HG02759 (cell line): ENCODE results near the gene RRAD.

Source experiments
- ATAC-seq: cut with Tn5 transposase; IDR thresholded peaks from one replicate; pipeline ENCODE4 v1.9.1; 2021; ENCODE audit warnings: mild to moderate bottlenecking, moderate library complexity; ENCODE audit not compliant: unreplicated experiment

Gene RRAD

DNA sequence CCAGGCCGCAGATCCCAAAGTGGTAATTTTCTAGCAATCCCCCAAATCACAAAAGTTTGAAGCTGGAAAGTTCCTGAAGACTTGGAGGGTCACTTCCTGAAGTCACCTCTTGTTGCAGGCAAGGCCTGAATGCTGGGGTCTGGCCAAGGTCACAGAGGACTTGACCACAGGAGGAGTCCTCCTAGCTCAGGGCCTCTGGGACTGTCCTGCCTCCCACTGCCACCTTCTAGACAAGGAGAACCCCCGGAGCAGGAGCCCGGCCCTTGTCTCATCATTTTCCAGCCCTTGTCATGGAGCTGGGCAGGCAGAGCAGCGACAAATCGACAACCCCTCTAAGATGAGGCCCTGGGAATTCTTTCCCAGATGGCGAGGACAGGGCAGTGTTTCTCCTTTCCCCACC, 7.0 kb downstream of the RRAD start:
- no peak for ATAC-seq

DNA sequence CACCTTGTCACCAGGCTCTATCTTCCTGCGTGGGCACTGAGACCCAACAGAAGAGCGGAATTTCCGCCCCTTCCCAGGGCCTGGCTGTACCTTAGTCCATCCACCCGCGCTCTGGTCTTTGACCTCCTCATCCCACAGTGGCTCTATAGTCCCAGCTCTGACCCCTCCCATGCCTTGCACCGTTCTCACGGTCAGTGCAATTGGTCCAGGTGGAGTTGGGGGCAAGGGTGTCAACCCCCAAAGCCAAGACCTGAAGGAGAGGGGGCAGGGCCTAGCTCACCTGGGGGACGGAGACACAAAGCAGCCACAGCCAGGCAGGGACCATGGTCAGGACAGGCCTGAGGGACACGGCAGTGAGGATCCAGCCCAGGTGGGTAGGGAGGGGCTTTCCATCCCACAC, 7.6 kb downstream of the RRAD start:
- no peak for ATAC-seq

DNA sequence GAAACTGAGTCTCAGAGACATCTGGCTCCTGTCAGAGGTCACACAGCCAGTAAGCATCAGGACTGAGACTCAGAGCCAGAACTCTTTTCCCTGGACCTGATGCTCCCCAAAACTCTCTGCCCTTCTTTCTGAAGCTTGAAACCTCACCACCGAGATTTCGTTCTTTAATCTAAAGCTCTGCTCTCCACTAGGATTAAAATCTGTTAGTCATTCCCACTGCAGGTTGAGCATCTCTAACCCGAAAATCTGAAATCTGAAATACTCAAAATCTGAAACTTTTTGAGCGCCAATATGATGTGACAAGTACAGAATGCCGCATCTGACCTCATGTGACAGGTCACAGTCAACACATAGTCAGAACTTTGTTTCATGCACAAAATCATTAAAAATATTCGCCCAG, 8.8 kb downstream of the RRAD start:
- ATAC-seq = no peak

DNA sequence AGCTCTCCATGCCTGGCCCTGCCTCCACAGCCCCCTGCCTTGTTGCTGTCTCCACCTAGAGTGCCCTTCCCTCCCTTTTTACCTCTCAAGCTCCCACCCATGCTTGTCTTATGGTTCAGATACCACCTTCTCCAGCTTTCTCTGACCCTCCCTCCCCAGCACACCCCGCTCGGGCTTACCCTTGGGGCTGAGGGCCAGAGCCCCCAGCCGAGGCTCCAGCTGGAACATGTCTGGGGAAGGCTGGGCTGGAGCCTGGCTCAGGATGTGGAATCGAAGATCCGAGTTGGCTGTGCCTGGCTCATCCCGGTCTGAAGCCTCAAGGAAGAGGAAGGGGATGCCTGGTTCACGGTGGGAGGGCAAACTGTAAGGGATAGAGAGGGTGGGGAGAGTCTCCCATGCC, 10.3 kb downstream of the RRAD start:
- no peak for ATAC-seq

DNA sequence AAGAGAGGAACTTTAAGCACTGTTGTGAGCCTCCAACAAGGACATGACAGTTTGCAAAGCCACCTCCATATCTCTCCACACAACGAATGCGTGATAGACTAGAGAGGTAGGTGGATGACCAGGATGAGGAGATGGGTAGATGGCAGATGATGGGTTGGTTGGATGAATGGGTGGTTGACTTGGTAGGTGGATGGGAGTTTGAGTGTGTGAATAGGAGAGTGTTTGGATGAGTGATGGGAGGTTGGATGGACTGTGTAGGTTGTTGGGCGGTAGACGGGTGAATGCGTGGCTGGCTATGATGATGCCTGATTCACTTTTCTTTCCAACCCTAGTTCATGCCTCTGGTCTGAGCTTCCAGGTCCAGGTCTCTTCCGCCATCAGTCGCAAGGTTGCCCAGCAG, 10.8 kb downstream of the RRAD start:
- ATAC-seq = no peak

DNA sequence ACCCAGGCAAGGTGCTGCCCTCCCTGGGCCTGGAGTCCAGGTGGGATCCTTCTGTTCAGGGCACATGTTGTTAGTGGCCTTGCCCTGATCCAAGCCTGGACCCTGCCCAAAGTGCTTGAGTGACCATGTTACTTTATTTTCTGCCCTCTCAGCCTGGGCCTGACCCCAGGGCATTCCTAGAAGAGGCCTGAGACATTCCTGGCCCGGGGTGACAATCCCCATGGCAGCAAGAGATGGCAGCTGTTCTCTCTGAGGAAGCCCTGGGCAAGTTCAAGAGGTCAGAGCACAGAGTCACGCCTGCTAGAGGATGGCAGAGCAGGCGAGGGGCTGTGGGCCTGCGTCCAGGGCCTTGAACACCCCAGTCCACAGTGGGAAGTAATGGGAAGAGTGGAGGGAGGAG, 11.6 kb downstream of the RRAD start:
- ATAC-seq = no peak

DNA sequence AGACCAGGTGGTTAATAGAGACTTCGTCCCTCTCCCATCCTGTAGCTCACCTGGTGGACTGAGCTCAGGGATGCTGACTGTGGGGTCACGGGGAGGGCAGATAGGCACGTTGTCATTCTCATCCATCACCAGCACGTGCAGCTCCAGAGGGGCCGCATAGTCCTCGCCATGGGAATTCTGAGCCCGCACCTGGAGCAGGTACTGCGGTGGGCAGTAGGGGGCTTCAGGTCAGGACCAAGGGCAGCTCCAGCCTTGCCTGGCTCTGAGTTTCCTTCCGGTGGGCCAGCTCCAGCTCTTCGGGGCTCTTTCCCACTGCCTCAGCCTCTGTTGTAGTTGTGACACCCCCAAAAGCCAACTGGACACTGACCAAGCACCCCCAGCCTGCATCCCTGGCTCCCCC, 12.3 kb downstream of the RRAD start:
- ATAC-seq = no peak

DNA sequence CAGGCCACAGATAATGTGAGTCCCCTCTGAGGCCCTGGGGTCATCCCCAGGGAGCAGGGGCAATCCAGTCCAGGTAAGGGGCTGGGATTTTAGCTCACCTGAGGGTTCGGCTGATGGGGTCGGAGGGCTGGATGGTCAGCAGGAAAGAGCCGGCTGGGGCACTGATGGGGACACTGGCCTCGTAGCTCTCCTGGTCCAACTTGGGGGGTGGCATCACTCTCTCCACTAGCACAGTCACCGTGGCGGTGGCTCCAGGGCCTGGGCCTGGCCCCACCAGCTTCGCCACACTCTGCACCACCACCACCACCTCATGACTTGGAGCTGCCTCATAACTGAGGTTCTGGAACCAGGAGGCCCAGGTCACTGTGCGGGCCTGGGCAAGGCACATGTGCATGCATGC, 13.5 kb downstream of the RRAD start:
- ATAC-seq = no peak

DNA sequence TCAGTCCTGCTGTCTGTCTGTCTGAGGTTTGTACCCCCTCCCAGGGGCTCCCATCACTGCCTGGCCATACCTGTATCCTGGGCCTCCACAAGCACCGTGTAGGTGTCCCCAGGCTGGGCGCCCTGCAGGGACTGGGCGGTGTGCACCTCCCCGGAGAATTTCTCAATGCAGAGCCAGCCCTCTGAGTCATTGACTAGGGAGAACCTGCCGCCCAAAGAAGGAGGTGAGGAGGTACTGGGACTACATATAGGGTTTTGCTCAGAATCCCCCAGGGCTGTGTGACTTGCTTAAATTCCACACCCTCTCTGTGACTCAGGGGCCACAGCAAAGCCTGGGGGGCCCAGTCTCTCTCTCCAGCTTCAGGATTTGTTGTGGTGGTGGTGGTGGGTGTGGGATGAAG, 14.2 kb downstream of the RRAD start:
- no peak for ATAC-seq

DNA sequence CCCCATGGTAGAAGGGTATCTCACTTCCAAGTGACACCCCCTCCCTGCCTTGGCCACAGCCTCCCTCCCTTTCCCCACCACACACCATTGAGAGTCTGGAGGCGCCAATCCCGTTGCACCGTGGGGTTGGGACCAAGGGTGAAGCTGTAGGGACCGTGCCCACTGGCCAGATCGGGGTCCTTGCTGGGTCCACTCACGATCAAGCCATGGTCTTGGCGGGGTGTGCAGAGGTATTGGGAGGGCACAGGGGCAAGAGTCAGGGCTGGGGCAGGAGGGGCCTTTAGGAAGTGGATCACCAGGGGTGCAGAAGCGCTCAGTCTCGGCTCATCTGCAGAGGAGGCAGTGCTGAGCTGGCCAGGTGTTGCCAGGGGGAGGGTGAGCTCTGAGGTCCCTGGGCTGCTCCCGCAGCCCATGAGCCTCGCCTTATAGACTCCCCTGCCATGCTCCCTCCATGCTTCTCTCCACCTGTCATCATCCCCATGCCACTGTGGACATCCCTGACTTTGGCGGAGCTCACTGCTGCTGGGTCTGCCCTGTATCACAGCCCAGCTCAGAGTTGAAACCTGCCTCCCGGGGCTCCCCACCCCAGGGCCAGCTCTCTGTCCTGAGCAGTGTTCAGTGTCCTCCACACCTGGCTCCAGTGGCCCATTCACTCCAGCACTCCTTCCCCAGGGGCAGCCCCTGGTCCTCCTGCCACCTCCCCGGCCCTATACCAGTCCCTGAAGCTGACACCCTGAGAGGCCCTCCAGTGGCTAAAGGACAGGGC, 15.0 kb downstream of the RRAD start:
- no peak for ATAC-seq

DNA sequence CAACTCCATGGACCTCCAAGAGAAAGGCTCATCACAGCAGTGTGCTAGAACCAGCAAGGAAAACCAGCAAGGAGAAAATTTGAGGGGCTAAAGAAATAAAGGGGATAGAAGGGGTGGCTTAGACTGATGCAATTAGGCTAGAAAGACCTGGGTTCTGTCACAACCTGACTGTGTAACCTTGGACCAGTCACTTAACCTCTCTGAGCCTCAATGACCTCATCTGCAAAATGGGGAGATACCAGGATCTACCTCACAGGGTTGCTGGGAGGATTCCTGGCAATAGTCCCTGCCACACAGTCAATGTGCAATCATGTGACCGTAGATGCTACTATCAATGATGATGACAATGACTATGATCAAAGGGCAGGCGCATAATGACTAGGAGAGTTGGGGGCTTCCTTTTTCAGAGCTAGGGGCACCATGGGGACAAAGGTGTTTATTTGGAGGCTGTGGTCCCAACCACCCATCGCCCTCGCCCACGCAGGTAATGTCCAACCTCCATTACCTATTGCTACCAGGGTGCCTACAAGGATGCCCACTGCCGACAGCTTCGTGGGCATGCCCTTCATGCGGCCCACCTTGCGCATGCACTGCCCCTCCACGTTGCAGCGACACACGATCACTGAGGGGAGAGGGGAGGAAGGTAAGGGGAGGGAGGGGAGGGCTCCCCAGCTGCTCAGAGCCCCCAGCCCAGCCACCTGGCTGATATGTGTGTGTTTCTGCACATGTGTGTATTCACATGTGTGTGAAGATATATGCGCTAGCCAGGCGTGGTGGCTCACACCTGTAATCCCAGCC, 16.4 kb downstream of the RRAD start:
- ATAC-seq = no peak

DNA sequence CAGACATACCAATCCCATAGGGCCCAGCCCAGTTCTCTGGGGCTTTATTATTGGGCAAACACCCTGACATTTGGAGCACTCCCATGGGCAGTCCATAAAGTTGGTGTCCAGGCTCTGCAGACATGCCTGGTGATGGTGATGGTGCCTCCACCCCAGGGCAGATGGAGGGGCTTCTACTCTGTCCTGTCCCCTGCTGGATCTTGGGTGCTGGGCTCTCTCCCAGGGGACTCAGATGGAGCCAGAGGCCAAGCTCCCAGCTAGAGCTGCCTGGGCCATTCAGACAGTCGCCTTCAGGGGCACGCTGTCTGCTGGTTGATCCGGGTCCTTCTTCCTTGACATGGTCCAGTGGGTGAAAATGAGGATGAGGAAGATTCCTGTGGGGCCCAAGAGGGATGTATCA, 17.2 kb downstream of the RRAD start:
- ATAC-seq = no peak

DNA sequence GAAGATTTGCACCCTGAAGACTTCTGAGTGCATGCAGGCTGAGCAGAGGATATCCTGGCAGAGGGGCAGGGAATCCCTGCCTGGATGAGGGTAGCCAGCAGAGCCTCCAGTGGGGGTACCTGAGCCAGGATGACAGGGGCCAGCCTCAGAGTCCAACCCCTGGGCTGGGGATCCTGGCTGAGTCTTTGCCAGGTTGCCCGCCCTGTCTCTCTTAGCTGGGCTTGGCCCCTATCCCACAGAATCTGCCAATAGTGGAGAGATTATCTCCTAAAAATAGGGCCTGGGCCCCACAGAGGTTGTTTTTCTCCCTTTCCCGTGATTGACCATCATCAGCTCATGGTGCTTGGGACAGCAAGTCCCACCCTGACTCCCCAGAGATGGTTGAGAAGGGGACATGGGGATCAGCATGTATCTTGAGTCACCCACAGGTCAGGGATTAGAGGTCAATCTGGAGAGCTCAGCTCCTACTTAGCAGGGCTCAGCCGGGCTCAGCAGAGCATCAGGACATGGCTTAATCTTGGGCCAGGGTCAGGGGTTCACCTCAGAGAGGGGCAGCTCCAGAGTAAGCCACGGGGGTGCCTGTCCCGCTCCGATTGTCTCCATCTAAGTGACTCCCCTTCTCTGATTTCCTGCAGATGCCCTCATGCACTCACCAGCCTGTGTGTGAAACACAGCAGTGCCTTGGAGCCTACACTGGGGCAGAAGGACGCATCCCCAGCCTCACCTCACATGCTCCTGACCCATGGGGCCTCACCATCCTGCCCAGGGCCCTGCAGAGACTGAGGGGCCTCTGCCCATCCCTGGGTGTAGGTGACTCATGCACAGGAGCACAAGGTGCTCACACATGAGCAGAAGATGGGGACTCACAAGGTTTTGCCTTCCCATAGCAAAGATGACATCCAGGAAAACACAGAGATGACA, 18.2 kb downstream of the RRAD start:
- no peak for ATAC-seq

DNA sequence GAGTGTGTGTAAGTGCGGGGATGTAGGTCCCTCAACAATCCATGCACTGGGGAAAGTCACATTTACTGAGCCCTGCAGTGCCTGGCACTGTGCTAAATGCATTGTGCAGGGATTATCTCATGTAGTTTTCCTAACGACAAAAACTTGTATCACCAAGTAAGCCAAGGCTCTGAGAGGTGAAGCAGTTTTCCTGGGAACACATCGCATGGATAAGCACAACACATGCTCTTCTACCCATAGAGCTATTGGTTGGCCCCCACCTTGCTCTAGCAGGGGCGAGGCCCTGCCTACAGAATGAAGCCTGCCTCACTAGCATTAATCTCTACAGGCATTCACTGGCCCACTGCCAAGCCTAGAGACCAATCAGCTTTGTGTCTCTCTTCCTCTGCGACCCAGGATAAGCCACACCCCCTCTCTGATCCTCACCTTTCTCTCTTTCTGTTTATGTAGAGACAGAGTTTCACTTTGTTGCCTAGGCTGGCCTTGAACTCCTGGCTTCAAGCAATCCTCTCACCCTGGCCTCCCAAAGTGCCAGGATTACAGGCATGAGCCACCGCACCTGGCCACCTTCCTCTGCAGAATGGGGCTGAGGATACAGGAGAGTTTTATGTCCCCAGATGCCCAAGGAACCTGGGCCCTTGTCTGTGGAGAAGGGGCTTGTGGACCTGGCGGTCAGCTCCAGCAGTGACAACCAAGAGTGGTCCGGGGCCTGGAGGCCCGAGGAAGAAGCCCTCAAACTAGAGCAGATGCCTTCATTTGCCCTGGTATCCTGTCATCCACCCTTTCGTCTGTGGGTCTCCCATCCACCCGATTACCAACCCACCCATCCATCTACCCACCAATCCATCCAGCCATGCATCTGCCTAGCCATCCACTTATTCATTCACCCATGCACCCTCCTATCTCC, 19.4 kb downstream of the RRAD start:
- ATAC-seq = no peak

DNA sequence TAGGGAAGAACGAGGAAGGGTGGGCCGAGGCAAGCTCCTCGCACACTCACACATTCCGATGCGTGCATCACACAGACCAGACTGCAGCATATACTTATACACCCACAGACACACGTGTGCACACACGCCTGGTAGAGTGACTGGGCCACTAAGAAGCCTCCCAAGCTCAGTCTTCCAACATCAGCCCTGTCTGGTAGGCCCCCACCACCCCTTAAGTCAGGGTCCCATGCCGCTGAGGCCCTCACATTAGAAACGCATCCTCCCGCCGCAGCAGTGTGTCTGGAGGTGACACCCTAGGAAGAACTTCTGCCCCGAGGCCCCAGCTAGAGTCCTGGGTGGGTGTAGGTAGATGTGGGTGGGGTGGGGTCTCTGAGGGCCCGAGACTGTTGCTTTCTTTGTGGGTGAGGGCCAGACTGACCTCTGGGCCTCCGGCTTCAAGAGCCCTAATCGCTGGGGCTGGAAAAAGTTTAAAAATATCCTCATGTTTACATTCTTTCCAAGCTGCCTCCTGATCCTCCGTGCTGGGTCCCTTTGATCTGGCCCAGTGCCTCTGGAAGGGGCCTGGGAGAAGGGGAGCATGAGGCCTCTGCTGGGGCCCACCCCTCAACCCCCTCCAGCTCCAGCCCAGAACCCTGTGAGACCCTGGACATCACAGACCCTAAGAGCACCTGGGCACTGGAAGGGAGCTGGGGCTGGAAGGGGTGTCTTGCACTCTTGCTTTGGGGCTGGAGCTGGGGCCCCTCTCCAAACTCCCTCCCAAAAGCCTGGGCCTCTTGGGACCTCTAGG, 20.3 kb downstream of the RRAD start:
- no peak for ATAC-seq

DNA sequence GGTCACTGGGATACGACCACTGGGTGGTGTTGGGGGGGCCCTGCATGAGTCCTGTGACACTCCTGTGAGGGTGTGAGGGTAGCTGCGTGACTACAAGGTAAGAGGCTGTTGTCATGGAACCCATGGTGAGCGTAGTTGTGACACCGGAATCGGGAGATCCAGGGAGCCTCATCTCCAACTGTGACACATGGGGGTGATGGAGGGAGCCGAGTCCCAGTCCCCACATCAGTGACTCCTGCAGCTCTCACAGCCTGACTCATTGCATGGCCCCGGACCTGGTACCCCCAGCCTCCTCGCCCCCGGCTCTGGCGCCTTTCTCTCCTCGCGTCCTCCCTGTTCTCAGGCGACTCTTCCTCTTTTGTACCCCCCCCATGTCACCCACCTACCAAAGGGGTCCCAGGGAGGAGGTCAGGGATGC, 20.9 kb downstream of the RRAD start:
- no peak for ATAC-seq

DNA sequence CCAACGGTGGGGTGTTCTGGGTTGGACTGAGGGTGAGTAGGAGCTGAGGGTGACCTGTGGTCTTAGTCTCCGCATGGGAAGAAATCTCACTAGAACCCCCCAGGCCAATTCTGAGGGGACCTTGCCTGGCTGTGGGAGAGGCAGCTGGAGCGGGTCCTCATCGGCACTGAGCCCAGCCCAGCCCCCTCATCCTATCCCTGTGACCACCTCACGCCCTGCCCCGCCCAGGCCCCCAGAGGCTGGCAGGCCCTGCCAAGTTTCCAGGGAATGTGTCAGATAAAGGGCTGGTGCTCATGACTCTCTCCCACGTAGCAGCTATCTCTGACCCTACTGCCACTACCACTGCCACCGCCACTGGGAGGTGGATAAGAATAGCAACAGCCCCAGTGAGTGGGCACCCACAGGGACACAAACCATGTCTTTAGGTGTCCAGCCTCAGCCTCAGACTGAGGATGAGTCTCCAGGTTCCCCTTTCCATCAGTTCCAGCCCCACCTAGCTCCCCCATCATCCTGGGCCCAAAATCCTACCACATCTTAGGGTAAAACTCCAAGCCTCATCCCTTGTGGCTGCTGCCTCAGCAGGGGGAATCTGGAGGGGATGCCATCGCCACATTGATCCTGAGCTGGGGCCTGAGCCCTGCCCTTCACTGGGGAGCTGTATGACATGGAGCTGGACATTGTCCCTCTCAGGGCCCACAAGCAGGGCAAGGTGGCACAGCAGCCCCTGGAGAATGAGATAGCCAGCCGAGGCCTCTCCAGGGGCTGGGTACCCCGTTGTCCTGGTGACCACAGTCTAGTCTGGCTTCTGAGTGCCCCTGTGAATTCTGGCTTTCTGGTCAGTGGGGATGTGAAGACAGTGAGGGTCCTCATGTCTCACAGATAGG, 21.5 kb downstream of the RRAD start:
- ATAC-seq = no peak

DNA sequence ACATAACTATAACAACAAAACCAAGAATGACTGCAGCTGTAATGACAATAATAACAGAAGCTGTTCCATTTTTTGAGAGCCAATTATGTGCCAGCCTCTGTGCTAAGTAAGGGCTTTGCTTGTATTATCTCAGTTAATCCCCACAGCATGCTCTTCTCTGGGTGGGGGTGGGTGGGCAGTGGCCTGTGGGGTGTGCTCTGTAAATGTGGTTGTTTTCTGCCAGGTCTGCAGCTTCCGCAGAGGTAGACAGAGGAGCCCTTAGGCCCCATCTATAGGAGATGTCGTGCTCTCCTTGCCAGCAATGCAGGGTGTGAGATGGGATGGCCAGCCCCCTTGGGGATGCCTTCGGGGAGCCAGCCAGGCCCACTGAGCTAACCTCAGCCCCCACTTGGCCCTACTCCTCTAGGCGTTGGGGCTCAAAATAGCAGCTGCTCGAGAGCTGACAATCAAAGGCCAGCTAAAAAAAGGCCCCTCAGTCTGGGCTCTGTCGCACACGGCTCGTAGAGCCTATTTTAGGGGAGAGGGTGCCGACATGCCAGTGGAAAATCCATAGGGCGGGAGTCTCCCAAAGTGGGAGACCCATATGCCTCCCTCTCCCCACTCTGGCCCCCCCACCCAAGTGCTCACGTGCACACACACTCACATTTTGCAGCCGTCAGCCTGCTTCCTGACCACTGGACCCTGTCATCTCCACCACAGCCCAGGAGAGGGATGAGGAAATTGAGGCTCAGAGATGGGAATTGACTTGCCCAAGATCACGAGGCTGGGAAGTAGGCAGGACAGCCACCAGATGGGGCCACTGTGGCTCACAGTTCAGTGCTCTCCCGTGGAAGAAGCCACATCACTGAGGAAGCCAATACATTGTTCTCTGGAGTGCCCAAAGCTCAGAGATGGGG, 22.4 kb downstream of the RRAD start:
- no peak for ATAC-seq
